ENCODE results near the gene AKR1D1. TPM values are rescaled to one million over a fixed set of nuclear protein-coding genes. Genes with fewer than 3 reads are reported as not detected.

Gene AKR1D1
- polyA plus RNA-seq, 2 of the 4 experiments (the other 2 are of a cell fraction): 0.06 TPM; not detected in 1

DNA sequence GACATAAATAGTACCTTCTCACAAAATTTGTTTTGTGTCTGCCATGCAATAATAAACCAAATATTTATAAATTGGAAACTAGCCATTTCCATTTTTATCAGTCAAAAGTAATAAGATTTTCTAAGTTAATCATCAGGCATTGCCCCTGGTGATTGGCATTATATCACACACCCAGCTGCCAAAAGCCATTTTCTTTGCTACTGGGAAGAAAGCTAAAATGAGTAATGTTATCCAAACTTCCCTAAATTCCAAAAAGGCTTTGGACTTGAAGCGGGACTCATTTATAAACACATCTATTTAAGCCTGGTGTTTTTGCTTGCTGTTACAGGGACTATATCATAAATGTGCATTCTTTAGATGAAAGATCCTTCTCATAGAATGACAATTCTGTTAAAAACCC is 86.0 kb downstream of the AKR1D1 start:
- no peak for FAIRE-seq
- DNase-seq (ENCODE audit: low read depth in 1 of 2, low spot score in 1 of 2): no peak
- Histone ChIP-seq H3K27ac (no peak overlapping the region), H3K4me3 (no peak overlapping the region), H3K4me2 (no peak overlapping the region), H3K4me1 (no peaks in the 10 kb centered on the region), H3K9me3 (peaks cover 25% of the 10 kb centered on the region)
- ChIA-PET CTCF (interaction anchor here (0.6 to 3.0 kb wide), 16 partner anchors 8 to 705 kb away, joined by 3 to 32 read pairs (median 3); no protein-coding TSS in a partner anchor), POLR2A (no interaction called here)
- 82% methylated on average over 1 of the region's 1 CpG for WGBS (ENCODE audit: missing lambda C conversion rate)
- TF ChIP-seq TP53 (CRISPR knock-in tag; IDR thresholded peaks at IDR 0.05) (no peak), ESRRA (IDR thresholded peaks at IDR 0.05; ENCODE audit: borderline replicate concordance, low read length) (no peak), GATA3 (IDR thresholded peaks at IDR 0.05; ENCODE audit: borderline replicate concordance) (no peak), TFCP2L1 (CRISPR knock-in tag; IDR thresholded peaks at IDR 0.05) (no peak), NPAS2 (CRISPR knock-in tag; IDR thresholded peaks at IDR 0.05; ENCODE audit: borderline replicate concordance) (no peak), SREBF2 (IDR thresholded peaks at IDR 0.05) (no peak), FOXS1 (CRISPR knock-in tag; IDR thresholded peaks at IDR 0.05) (no peak), BHLHE40 (IDR thresholded peaks at IDR 0.05; ENCODE audit: low read depth, low read length) (no peak), FOSL2 (IDR thresholded peaks at IDR 0.05) (no peak), FOSL2 (CRISPR knock-in tag; IDR thresholded peaks at IDR 0.05) (no peak), ZFP36 (IDR thresholded peaks at IDR 0.05; ENCODE audit: borderline replicate concordance, partially characterized antibody) (no peak), POLR2AphosphoS2 (conservative IDR thresholded peaks at IDR 0.05; ENCODE audit: low read length) (no peak), PHF8 (IDR thresholded peaks at IDR 0.05; ENCODE audit: borderline replicate concordance, low read depth) (no peak), ZC3H11A (IDR thresholded peaks at IDR 0.05) (no peak)
- TF ChIP-seq, protein P1, sequence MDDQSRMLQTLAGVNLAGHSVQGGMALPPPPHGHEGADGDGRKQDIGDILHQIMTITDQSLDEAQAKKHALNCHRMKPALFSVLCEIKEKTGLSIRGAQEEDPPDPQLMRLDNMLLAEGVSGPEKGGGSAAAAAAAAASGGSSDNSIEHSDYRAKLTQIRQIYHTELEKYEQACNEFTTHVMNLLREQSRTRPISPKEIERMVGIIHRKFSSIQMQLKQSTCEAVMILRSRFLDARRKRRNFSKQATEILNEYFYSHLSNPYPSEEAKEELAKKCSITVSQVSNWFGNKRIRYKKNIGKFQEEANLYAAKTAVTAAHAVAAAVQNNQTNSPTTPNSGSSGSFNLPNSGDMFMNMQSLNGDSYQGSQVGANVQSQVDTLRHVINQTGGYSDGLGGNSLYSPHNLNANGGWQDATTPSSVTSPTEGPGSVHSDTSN (IDR thresholded peaks at IDR 0.05): no peak
- TF ChIP-seq, protein P2, sequence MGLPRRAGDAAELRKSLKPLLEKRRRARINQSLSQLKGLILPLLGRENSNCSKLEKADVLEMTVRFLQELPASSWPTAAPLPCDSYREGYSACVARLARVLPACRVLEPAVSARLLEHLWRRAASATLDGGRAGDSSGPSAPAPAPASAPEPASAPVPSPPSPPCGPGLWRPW (IDR thresholded peaks at IDR 0.05): no peak
- TF ChIP-seq, protein P3, sequence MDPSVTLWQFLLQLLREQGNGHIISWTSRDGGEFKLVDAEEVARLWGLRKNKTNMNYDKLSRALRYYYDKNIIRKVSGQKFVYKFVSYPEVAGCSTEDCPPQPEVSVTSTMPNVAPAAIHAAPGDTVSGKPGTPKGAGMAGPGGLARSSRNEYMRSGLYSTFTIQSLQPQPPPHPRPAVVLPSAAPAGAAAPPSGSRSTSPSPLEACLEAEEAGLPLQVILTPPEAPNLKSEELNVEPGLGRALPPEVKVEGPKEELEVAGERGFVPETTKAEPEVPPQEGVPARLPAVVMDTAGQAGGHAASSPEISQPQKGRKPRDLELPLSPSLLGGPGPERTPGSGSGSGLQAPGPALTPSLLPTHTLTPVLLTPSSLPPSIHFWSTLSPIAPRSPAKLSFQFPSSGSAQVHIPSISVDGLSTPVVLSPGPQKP (IDR thresholded peaks at IDR 0.05; ENCODE audit: low read depth, low read length): no peak
- ATAC-seq: no peak

DNA sequence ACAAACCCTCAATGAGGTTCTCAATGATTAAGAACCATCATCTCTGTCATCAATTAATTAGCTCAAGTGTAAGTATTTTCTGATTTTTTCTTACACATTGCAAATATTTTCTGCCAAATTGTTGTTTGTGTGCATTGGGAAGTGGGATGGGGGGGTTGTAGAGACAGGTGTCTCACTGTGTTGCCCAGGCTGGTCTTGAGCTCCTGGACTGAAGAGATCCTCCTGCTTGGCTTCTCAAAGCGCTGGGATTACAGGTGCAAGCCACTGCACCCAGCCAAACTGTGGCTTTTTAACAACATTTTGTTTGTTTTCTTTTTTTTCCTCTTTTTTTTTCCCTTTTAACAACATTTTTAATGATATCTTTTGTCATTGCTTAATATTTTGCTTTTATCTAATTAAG is 87.5 kb downstream of the AKR1D1 start:
- DNase-seq (ENCODE audit: low read depth in 1 of 2, low spot score in 1 of 2): no peak
- peaks cover 25% of the 10 kb centered on the region for H3K9me3 ChIP-seq
- H3K4me2 ChIP-seq: no peak overlapping the region
- no peak for ATAC-seq
- H3K4me1 ChIP-seq: no peaks in the 10 kb centered on the region
- ChIA-PET POLR2A (no interaction called here), CTCF (no interaction called here)
- H3K27ac ChIP-seq: no peak overlapping the region
- no peak overlapping the region for H3K4me3 ChIP-seq
- 6% methylated on average over 1 of the region's 1 CpG for WGBS (ENCODE audit: missing lambda C conversion rate)
- no peak for TF ChIP-seq MAFK (IDR thresholded peaks at IDR 0.05; ENCODE audit: partially characterized antibody)
- no peak for TF ChIP-seq FOSL2 (IDR thresholded peaks at IDR 0.05)
- TF ChIP-seq FOSL2 (CRISPR knock-in tag; IDR thresholded peaks at IDR 0.05): no peak
- no peak for TF ChIP-seq SREBF2 (IDR thresholded peaks at IDR 0.05)
- TF ChIP-seq ZNF302 (CRISPR knock-in tag; IDR thresholded peaks at IDR 0.05): no peak
- no peak for TF ChIP-seq HDAC2 (IDR thresholded peaks at IDR 0.05)
- TF ChIP-seq PHF8 (IDR thresholded peaks at IDR 0.05; ENCODE audit: borderline replicate concordance, low read depth): no peak
- TF ChIP-seq, protein P4, sequence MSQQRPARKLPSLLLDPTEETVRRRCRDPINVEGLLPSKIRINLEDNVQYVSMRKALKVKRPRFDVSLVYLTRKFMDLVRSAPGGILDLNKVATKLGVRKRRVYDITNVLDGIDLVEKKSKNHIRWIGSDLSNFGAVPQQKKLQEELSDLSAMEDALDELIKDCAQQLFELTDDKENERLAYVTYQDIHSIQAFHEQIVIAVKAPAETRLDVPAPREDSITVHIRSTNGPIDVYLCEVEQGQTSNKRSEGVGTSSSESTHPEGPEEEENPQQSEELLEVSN (IDR thresholded peaks at IDR 0.05; ENCODE audit: borderline replicate concordance, low read depth): no peak
- TF ChIP-seq NPAS2 (CRISPR knock-in tag; IDR thresholded peaks at IDR 0.05; ENCODE audit: borderline replicate concordance): no peak
- TF ChIP-seq KDM1A (IDR thresholded peaks at IDR 0.05; ENCODE audit: low read depth): no peak
- TF ChIP-seq HOXA7 (CRISPR knock-in tag; IDR thresholded peaks at IDR 0.05): no peak
- no peak for TF ChIP-seq ZC3H11A (IDR thresholded peaks at IDR 0.05)
- no peak for TF ChIP-seq POLR2A (IDR thresholded peaks at IDR 0.05; ENCODE audit: low read length)
- TF ChIP-seq FOSB (CRISPR knock-in tag; IDR thresholded peaks at IDR 0.05): no peak
- TF ChIP-seq, protein P5, sequence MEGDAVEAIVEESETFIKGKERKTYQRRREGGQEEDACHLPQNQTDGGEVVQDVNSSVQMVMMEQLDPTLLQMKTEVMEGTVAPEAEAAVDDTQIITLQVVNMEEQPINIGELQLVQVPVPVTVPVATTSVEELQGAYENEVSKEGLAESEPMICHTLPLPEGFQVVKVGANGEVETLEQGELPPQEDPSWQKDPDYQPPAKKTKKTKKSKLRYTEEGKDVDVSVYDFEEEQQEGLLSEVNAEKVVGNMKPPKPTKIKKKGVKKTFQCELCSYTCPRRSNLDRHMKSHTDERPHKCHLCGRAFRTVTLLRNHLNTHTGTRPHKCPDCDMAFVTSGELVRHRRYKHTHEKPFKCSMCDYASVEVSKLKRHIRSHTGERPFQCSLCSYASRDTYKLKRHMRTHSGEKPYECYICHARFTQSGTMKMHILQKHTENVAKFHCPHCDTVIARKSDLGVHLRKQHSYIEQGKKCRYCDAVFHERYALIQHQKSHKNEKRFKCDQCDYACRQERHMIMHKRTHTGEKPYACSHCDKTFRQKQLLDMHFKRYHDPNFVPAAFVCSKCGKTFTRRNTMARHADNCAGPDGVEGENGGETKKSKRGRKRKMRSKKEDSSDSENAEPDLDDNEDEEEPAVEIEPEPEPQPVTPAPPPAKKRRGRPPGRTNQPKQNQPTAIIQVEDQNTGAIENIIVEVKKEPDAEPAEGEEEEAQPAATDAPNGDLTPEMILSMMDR (IDR thresholded peaks at IDR 0.05): no peak
- FAIRE-seq: no peak
